Activated CD4-positive, alpha-beta T cell treated with anti-CD3 and anti-CD28 coated beads for 36 hours (primary cell): ENCODE results near the gene LYPD8. TPM values are rescaled to one million over a fixed set of nuclear protein-coding genes. Genes with fewer than 3 reads are reported as not detected.

Experiments
- ATAC-seq: fragments of 200-7000 bp; cut with Tn5 transposase; one replicate; pipeline ENCODE4 v1.10.0; 2021; ENCODE audit warnings: mild to moderate bottlenecking, moderate library complexity
- CTCF ChIA-PET: fragments of 350-600 bp; sonication (Branson Sonifier 250); formaldehyde crosslinking; loops from one replicate; lab custom pipeline; 2021; ENCODE audit warnings: antibody characterized with exemption; lab: Charles Lee
- POLR2A ChIA-PET: fragments of 350-600 bp; sonication (Branson Sonifier 250); formaldehyde crosslinking; loops from one replicate; lab custom pipeline; 2021; ENCODE audit warnings: antibody characterized with exemption, inconsistent platforms; lab: Charles Lee
- DNase-seq: peaks from one replicate; pipeline ENCODE4 v3.0.0-alpha.2; 2020
- H3K27ac Mint-ChIP-seq: one replicate; pipeline ENCODE4 v1.8.0; 2021; ENCODE audit warnings: mixed read lengths
- H3K27me3 Mint-ChIP-seq: one replicate; pipeline ENCODE4 v1.8.0; 2021; ENCODE audit warnings: mixed read lengths
- H3K36me3 Mint-ChIP-seq: one replicate; pipeline ENCODE4 v1.8.0; 2021; ENCODE audit warnings: low read depth, mixed read lengths
- H3K4me1 Mint-ChIP-seq: one replicate; pipeline ENCODE4 v1.8.0; 2021; ENCODE audit warnings: mixed read lengths
- H3K4me3 Mint-ChIP-seq: one replicate; pipeline ENCODE4 v1.8.0; 2021; ENCODE audit warnings: mild to moderate bottlenecking, moderate library complexity, mixed read lengths
- H3K9me3 Mint-ChIP-seq: one replicate; pipeline ENCODE4 v1.8.0; 2021; ENCODE audit warnings: low read depth, mixed read lengths
- intact Hi-C, 2 experiments: fragments of 100-400 bp; cut with DNase I in 1 of 2; cut with micrococcal nuclease in 1 of 2; formaldehyde crosslinking; loops; one replicate each; pipeline versions ENCODE4 v1.14.2 to v1.15.1; 2022 to 2024; cut with DNase I, micrococcal nuclease
- total RNA-seq, 2 experiments: library from RNA; stranded (reverse); gene quantifications; one replicate each; pipeline ENCODE4 v1.2.3, GENCODE V29; 2021

LYPD8 gene
- total RNA-seq, 2 experiments from 2014 or later: not detected

- Mint-ChIP-seq H3K4me3 (no peak overlapping the region), H3K9me3 (no peaks in the 10 kb centered on the region), H3K27me3 (no peaks in the 10 kb centered on the region), H3K36me3 (no peaks in the 10 kb centered on the region), H3K27ac (no peak overlapping the region), H3K4me1 (peaks cover 2% of the 10 kb centered on the region)
- ChIA-PET POLR2A (no interaction called here), CTCF (no interaction called here)
- DNase-seq: no peak
- ATAC-seq: no peak
- intact Hi-C loops: no loop called here
These were observed 32.8 kb upstream of the LYPD8 start for GRCh38 chr1:248788327-248788726.

- no peak overlapping the region for H3K27ac Mint-ChIP-seq
- POLR2A ChIA-PET: no interaction called here
- CTCF ChIA-PET: no interaction called here
- no peak for DNase-seq
- no peak overlapping the region for H3K4me3 Mint-ChIP-seq
- H3K4me1 Mint-ChIP-seq: peaks cover 2% of the 10 kb centered on the region
- no peaks in the 10 kb centered on the region for H3K36me3 Mint-ChIP-seq
- no peaks in the 10 kb centered on the region for H3K9me3 Mint-ChIP-seq
- intact Hi-C loops: no loop called here
- no peak for ATAC-seq
- H3K27me3 Mint-ChIP-seq: no peaks in the 10 kb centered on the region
These were observed 31.9 kb upstream of the LYPD8 start for GRCh38 chr1:248787430-248787829.

- Mint-ChIP-seq H3K9me3 (peaks cover 2% of the 10 kb centered on the region), H3K4me1 (peaks cover 2% of the 10 kb centered on the region), H3K27me3 (peaks cover 7% of the 10 kb centered on the region), H3K27ac (no peak overlapping the region), H3K4me3 (no peak overlapping the region), H3K36me3 (no peaks in the 10 kb centered on the region)
- intact Hi-C loops: loop anchor here in 1 of 2 experiments (1.0 kb wide), 1 partner anchor 12 kb away; no protein-coding TSS in a partner anchor
- ATAC-seq (peak; percentile 74), DNase-seq (no peak)
- POLR2A ChIA-PET: no interaction called here
- CTCF ChIA-PET: interaction anchor here (0.9 to 1.5 kb wide), 2 partner anchors 22 to 37 kb away, joined by 3 read pairs; no protein-coding TSS in a partner anchor
These were observed 30.6 kb upstream of the LYPD8 start for GRCh38 chr1:248786156-248786555.

DNA sequence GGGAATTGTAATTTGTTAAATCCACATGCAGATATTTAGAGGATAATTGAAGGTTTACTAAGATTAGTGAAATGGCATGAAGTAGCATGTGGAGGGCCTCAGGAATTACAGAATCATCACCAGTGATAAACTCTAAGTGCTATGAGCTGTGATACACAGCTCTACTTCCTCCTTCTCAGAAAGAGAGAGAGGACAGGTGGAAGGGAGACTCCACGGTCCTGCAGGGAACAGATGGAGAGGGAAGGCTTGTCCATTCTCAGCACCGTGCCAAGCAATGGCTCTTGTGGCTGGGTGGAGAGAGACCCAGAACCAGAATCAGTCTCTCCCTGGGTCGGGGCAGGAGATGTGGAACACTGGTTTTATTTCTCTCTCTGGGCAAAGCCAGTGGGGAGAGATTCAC lies 27.8 kb upstream of the LYPD8 start:
- no peak overlapping the region for H3K27ac Mint-ChIP-seq
- no peak for DNase-seq
- POLR2A ChIA-PET: no interaction called here

GRCh38 chr1:248782416-248783141 lies 27.0 kb upstream of the LYPD8 start:
- Mint-ChIP-seq H3K4me1 (peaks cover 8% of the 10 kb centered on the region), H3K27ac (no peak overlapping the region), H3K4me3 (no peak overlapping the region), H3K27me3 (peaks cover 12% of the 10 kb centered on the region), H3K9me3 (peaks cover 10% of the 10 kb centered on the region), H3K36me3 (no peaks in the 10 kb centered on the region)
- intact Hi-C loops: no loop called here
- DNase-seq (no peak), ATAC-seq (no peak)
- ChIA-PET CTCF (no interaction called here), POLR2A (no interaction called here)

More for the DNA sequence above, 27.8 kb upstream of the LYPD8 start:
- peaks cover 7% of the 10 kb centered on the region for H3K9me3 Mint-ChIP-seq
- CTCF ChIA-PET: no interaction called here
- ATAC-seq: no peak
- intact Hi-C loops: no loop called here
- no peaks in the 10 kb centered on the region for H3K36me3 Mint-ChIP-seq
- peaks cover 8% of the 10 kb centered on the region for H3K4me1 Mint-ChIP-seq
- no peak overlapping the region for H3K4me3 Mint-ChIP-seq
- H3K27me3 Mint-ChIP-seq: peaks cover 12% of the 10 kb centered on the region

GRCh38 chr1:248779350-248779749 lies 23.8 kb upstream of the LYPD8 start:
- DNase-seq: no peak
- CTCF ChIA-PET: no interaction called here
- intact Hi-C loops: no loop called here

DNA sequence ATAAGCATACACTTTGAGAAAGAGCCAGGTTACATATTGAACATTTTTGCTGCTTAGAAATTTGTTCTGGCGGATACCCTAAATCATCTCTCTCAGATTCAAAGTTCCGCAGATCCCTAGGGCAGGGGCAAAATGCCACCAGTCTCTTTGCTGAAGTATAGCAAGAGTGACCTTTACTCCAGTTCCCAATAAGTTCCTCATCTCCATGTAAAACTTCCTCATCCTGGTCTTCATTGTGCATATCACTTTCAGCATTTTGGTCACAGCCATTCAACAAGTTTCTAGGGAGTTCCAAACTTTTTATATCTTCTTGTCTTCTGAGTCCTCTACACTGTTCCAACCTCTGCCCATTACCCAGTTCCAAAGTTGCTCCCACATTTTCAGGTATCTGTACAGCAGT lies 23.3 kb upstream of the LYPD8 start:
- no peak overlapping the region for H3K4me3 Mint-ChIP-seq
- intact Hi-C loops: no loop called here
- no peak overlapping the region for H3K27ac Mint-ChIP-seq
- ChIA-PET POLR2A (no interaction called here), CTCF (no interaction called here)
- ATAC-seq: no peak
- DNase-seq: no peak
- peaks cover 18% of the 10 kb centered on the region for H3K9me3 Mint-ChIP-seq
- H3K36me3 Mint-ChIP-seq: no peaks in the 10 kb centered on the region
- peaks cover 6% of the 10 kb centered on the region for H3K4me1 Mint-ChIP-seq
- H3K27me3 Mint-ChIP-seq: peaks cover 15% of the 10 kb centered on the region

More at GRCh38 chr1:248779350-248779749, 23.8 kb upstream of the LYPD8 start:
- Mint-ChIP-seq H3K36me3 (no peaks in the 10 kb centered on the region), H3K4me1 (peaks cover 6% of the 10 kb centered on the region), H3K27ac (no peak overlapping the region), H3K27me3 (peaks cover 15% of the 10 kb centered on the region), H3K9me3 (peaks cover 18% of the 10 kb centered on the region), H3K4me3 (no peak overlapping the region)
- POLR2A ChIA-PET: interaction anchor here (0.7 kb wide), 1 partner anchor 168 kb away, joined by 5 read pairs; no protein-coding TSS in a partner anchor
- ATAC-seq: peak; percentile 42

DNA sequence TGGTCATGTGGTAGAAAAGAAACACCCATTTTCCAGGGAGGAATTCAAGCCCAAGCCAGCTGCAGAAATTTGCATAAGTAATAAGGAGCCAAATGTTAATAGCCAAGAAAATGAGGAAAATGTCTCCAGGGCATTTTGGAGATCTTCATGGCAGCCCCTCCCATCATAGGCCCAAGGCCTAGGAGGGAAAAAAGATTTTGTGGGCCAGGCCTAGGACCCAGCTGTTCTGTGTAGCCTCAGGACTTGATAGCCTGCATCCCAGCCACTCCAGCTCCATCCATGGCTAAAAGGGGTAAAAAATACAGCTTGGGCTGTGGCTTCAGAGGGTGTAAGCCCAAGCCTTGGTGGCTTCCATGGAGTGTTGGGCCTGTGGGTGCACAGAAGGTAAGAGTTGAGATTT lies 21.4 kb upstream of the LYPD8 start:
- Mint-ChIP-seq H3K4me1 (peaks cover 6% of the 10 kb centered on the region), H3K27ac (no peak overlapping the region), H3K27me3 (peaks cover 16% of the 10 kb centered on the region), H3K36me3 (no peaks in the 10 kb centered on the region), H3K4me3 (no peak overlapping the region), H3K9me3 (peaks cover 18% of the 10 kb centered on the region)
- no peak for DNase-seq
- ChIA-PET CTCF (no interaction called here), POLR2A (no interaction called here)
- intact Hi-C loops: no loop called here
- ATAC-seq: no peak

DNA sequence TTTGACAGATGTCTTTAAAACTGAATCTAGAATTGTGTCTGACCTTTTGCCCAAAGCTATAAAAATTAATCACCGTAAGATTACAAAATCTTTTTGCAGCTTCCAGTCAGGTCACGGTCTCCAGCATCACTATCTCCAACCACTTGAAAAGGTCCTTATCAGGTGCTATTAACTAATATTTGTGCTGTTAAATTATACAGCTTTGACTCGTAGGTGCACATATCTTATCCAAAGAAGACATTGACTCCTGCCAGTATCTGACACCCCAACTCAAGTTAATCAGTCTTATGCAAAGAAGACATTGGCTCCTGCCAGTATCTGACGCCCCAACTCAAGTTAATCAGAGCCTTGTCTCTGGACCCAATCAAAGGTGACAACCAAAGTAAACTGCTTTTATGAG lies 19.9 kb upstream of the LYPD8 start:
- no peak for DNase-seq
- POLR2A ChIA-PET: no interaction called here
- Mint-ChIP-seq H3K27me3 (peaks cover 13% of the 10 kb centered on the region), H3K36me3 (no peaks in the 10 kb centered on the region), H3K9me3 (peaks cover 16% of the 10 kb centered on the region), H3K27ac (no peak overlapping the region), H3K4me1 (peaks cover 6% of the 10 kb centered on the region), H3K4me3 (no peak overlapping the region)
- ATAC-seq: no peak
- intact Hi-C loops: no loop called here
- CTCF ChIA-PET: interaction anchor here (0.6 kb wide), 1 partner anchor 79 kb away, joined by 3 read pairs; no protein-coding TSS in a partner anchor

DNA sequence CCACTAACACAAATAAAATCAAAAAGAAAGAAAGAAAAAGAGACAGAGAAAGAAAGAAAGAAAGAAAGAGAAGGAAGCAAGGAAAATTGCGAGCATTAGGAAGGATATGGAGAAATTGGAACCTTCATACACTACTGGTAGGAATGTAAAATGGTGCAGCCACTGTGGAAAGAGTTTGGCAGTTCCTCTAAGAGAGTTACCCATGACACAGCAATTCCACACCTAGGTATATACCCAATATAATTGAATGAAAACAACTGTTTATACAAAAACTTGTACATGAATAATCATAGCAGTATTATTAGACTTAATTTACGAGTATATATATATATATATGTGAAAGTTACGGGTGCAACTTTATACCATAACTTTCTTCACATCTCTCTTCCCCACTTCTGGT lies 4.1 kb upstream of the LYPD8 start:
- ATAC-seq (no peak), DNase-seq (no peak)
- no peak overlapping the region for H3K4me3 Mint-ChIP-seq
- intact Hi-C loops: no loop called here
- CTCF ChIA-PET: no interaction called here
- H3K9me3 Mint-ChIP-seq: peaks cover 12% of the 10 kb centered on the region
- H3K4me1 Mint-ChIP-seq: no peaks in the 10 kb centered on the region
- H3K27me3 Mint-ChIP-seq: peaks cover 2% of the 10 kb centered on the region
- no peak overlapping the region for H3K27ac Mint-ChIP-seq
- POLR2A ChIA-PET: no interaction called here
- H3K36me3 Mint-ChIP-seq: no peaks in the 10 kb centered on the region

GRCh38 chr1:248758352-248758751 lies 2.8 kb upstream of the LYPD8 start:
- Mint-ChIP-seq H3K27me3 (peaks cover 2% of the 10 kb centered on the region), H3K4me3 (no peak overlapping the region), H3K4me1 (no peaks in the 10 kb centered on the region), H3K27ac (no peak overlapping the region), H3K36me3 (no peaks in the 10 kb centered on the region), H3K9me3 (peaks cover 12% of the 10 kb centered on the region)
- ATAC-seq (no peak), DNase-seq (no peak)
- intact Hi-C loops: no loop called here
- ChIA-PET POLR2A (no interaction called here), CTCF (no interaction called here)

- Mint-ChIP-seq H3K4me3 (no peak overlapping the region), H3K4me1 (no peaks in the 10 kb centered on the region), H3K9me3 (peaks cover 7% of the 10 kb centered on the region), H3K27me3 (peaks cover 2% of the 10 kb centered on the region), H3K27ac (no peak overlapping the region), H3K36me3 (no peaks in the 10 kb centered on the region)
- ChIA-PET CTCF (no interaction called here), POLR2A (no interaction called here)
- no peak for ATAC-seq
- no peak for DNase-seq
- intact Hi-C loops: no loop called here
These were observed 2.2 kb upstream of the LYPD8 start for GRCh38 chr1:248757784-248758195.
